H1 (cell line): Measurements from ENCODE around the gene KRT81. TPM values are rescaled to one million over a fixed set of nuclear protein-coding genes. Genes with fewer than 3 reads are reported as not detected.

Experiments used
- CTCF ChIA-PET: fragments of 300-600 bp; sonication (Branson Sonifier 250); formaldehyde crosslinking; loops from one replicate; lab custom pipeline; 2021; ENCODE audit not compliant: partially characterized antibody; lab: Charles Lee
- POLR2A ChIA-PET: fragments of 300-600 bp; sonication (Branson Sonifier 250); formaldehyde crosslinking; loops from one replicate; lab custom pipeline; 2021; ENCODE audit warnings: inconsistent platforms; ENCODE audit not compliant: partially characterized antibody; lab: Charles Lee
- DNase-seq, 2 experiments: peaks; one replicate each; pipeline versions ENCODE4 v3.0.0 to v3.0.0-alpha.2; 2010 to 2022; ENCODE audit warnings: low spot score in 2 of 2, low read depth in 1 of 2, mixed read lengths in 1 of 2
- FAIRE-seq: peaks from 2 replicates; lab custom pipeline; 2011; peaks lifted over from hg19 to GRCh38; lab: Jason Lieb, UNC
- H2AFZ ChIP-seq: 2 replicates; pipeline ENCODE4 v1.8.1; 2012; ENCODE audit warnings: low read length, inconsistent platforms
- H2AK5ac ChIP-seq: 2 replicates; pipeline ENCODE4 v1.6.1; 2013; ENCODE audit warnings: low read depth, low read length
- H2BK120ac ChIP-seq: replicated peaks from 2 replicates; pipeline ENCODE3; 2013; ENCODE audit warnings: low read depth, low read length, inconsistent platforms
- H2BK12ac ChIP-seq: 2 replicates; pipeline ENCODE4 v1.6.1; 2013; ENCODE audit warnings: low read depth, low read length
- H2BK15ac ChIP-seq: 2 replicates; pipeline ENCODE4 v1.6.1; 2013; ENCODE audit warnings: low read length
- H2BK20ac ChIP-seq: 2 replicates; pipeline ENCODE4 v1.6.1; 2013; ENCODE audit warnings: low read length
- H2BK5ac ChIP-seq: 2 replicates; pipeline ENCODE4 v1.6.1; 2013; ENCODE audit warnings: low read depth, low read length
- H3K14ac ChIP-seq: 2 replicates; pipeline ENCODE4 v1.6.1; 2013; ENCODE audit warnings: inconsistent platforms; ENCODE audit not compliant: insufficient read length
- H3K18ac ChIP-seq: 2 replicates; pipeline ENCODE4 v1.6.1; 2013; ENCODE audit warnings: low read length; ENCODE audit errors: extremely low read depth
- H3K23ac ChIP-seq: 2 replicates; pipeline ENCODE4 v1.6.1; 2013; ENCODE audit warnings: inconsistent platforms; ENCODE audit not compliant: insufficient read length
- H3K23me2 ChIP-seq: 2 replicates; pipeline ENCODE4 v1.6.1; 2013; ENCODE audit warnings: low read depth, low read length
- H3K27ac ChIP-seq: 2 replicates; pipeline ENCODE4 v1.6.1; 2011; ENCODE audit warnings: low read depth, low read length, inconsistent platforms
- H3K27me3 ChIP-seq, 4 experiments: replicated peaks in 1 of 4; 1 replicate in 1 of 4; 2 replicates in 3 of 4; pipeline versions ENCODE4 v1.6.1 to v1.8.1; 2011 to 2013; ENCODE audit warnings: low read length in 3 of 4, mild to moderate bottlenecking in 3 of 4, inconsistent platforms in 2 of 4, mixed read lengths in 2 of 4, moderate library complexity in 1 of 4; ENCODE audit not compliant: control insufficient read depth in 3 of 4, insufficient read depth in 3 of 4; ENCODE audit errors: extremely low read depth in 1 of 4
- H3K36me3 ChIP-seq, 4 experiments: 2 replicates each; pipeline versions ENCODE4 v1.6.1 to v1.8.1; 2011 to 2013; ENCODE audit warnings: mild to moderate bottlenecking in 4 of 4, low read length in 3 of 4, moderate library complexity in 2 of 4, control low read depth in 1 of 4, inconsistent platforms in 1 of 4; ENCODE audit not compliant: insufficient read depth in 4 of 4, control insufficient read depth in 2 of 4
- H3K4ac ChIP-seq: replicated peaks from 2 replicates; pipeline ENCODE3; 2013; ENCODE audit warnings: low read length, low read depth, mixed read lengths, inconsistent platforms; ENCODE audit not compliant: insufficient read length
- H3K4me1 ChIP-seq, 4 experiments: replicated peaks in 1 of 4; 1 replicate in 1 of 4; 2 replicates in 3 of 4; pipeline versions ENCODE4 v1.6.1 to v1.8.1; 2011 to 2013; ENCODE audit warnings: low read length in 3 of 4, inconsistent platforms in 2 of 4, mixed read lengths in 1 of 4; ENCODE audit not compliant: insufficient read depth in 4 of 4, control insufficient read depth in 3 of 4
- H3K4me2 ChIP-seq, 2 experiments: 2 replicates each; pipeline versions ENCODE4 v1.6.1 to v1.8.1; 2011 to 2013; ENCODE audit warnings: low read depth in 2 of 2, low read length in 2 of 2, control low read depth in 1 of 2, inconsistent platforms in 1 of 2, mild to moderate bottlenecking in 1 of 2; ENCODE audit not compliant: insufficient read depth in 1 of 2
- H3K4me3 ChIP-seq, 4 experiments: fragments of 200-600, 300-600 bp in 1 of 4; sonication (generic), shearing (Covaris generic), sonication (Bioruptor Twin) in 1 of 4; 2 replicates each; pipeline versions ENCODE4 v1.5.1 to v1.8.1; 2011 to 2016; ENCODE audit warnings: low read length in 4 of 4, low read depth in 3 of 4, control low read depth in 2 of 4, inconsistent platforms in 2 of 4, mild to moderate bottlenecking in 2 of 4, mixed read lengths in 1 of 4, moderate library complexity in 1 of 4; ENCODE audit not compliant: insufficient read depth in 2 of 4; ENCODE audit errors: extremely low read depth in 1 of 4
- H3K56ac ChIP-seq: replicated peaks from 2 replicates; pipeline ENCODE3; 2013; ENCODE audit warnings: low read depth, mild to moderate bottlenecking, mixed read lengths, low read length, inconsistent platforms; ENCODE audit not compliant: insufficient read length
- H3K79me1 ChIP-seq: 2 replicates; pipeline ENCODE4 v1.6.1; 2013; ENCODE audit warnings: low read depth, low read length, control low read depth
- H3K79me2 ChIP-seq, 2 experiments: 2 replicates each; pipeline versions ENCODE4 v1.6.1 to v1.8.1; 2012 to 2013; ENCODE audit warnings: low read length in 2 of 2, mild to moderate bottlenecking in 2 of 2, inconsistent platforms in 1 of 2; ENCODE audit not compliant: insufficient read depth in 2 of 2, control insufficient read depth in 1 of 2
- H3K9ac ChIP-seq, 4 experiments: replicated peaks in 1 of 4; 1 replicate in 1 of 4; 2 replicates in 3 of 4; pipeline versions ENCODE4 v1.6.1 to v1.8.1; 2011 to 2013; ENCODE audit warnings: low read depth in 3 of 4, low read length in 3 of 4, control low read depth in 2 of 4, mild to moderate bottlenecking in 2 of 4, moderate library complexity in 2 of 4, inconsistent platforms in 1 of 4; ENCODE audit errors: extremely low read depth in 1 of 4
- H3K9me3 ChIP-seq, 2 experiments: 2 replicates each; pipeline versions ENCODE4 v1.6.1 to v1.8.1; 2012 to 2013; ENCODE audit warnings: mild to moderate bottlenecking in 2 of 2, moderate library complexity in 2 of 2, control low read depth in 1 of 2, inconsistent platforms in 1 of 2, low read depth in 1 of 2, low read length in 1 of 2, mixed read lengths in 1 of 2; ENCODE audit not compliant: insufficient read depth in 2 of 2
- H4K20me1 ChIP-seq, 2 experiments: replicated peaks in 1 of 2; 2 replicates each; pipeline versions ENCODE3 to v1.8.1; 2011 to 2013; ENCODE audit warnings: inconsistent platforms in 2 of 2, low read length in 2 of 2, mild to moderate bottlenecking in 1 of 2; ENCODE audit not compliant: insufficient read depth in 2 of 2, control insufficient read depth in 1 of 2
- H4K5ac ChIP-seq: 2 replicates; pipeline ENCODE4 v1.6.1; 2013; ENCODE audit warnings: low read length, low read depth, mixed read lengths, inconsistent platforms; ENCODE audit not compliant: insufficient read length
- H4K8ac ChIP-seq: 2 replicates; pipeline ENCODE4 v1.8.0; 2013; ENCODE audit warnings: mild to moderate bottlenecking, moderate library complexity, low read length, inconsistent platforms; ENCODE audit not compliant: insufficient read depth; ENCODE audit errors: extremely low read depth
- H4K91ac ChIP-seq: replicated peaks from 2 replicates; pipeline ENCODE3; 2013; ENCODE audit warnings: low read length, mixed read lengths, inconsistent platforms; ENCODE audit not compliant: insufficient read length
- HDAC6 ChIP-seq: IDR thresholded peaks from one replicate; pipeline ENCODE4 v1.7.1; 2012; ENCODE audit warnings: low read depth, mild to moderate bottlenecking, inconsistent platforms, low read length, moderate library complexity
- SIN3A ChIP-seq, 2 experiments: IDR thresholded peaks in 1 of 2; conservative IDR thresholded peaks in 1 of 2; 2 replicates each; pipeline ENCODE4 v1.6.1; 2011 to 2012; ENCODE audit warnings: low read length in 2 of 2, improper control_type of control experiment in 1 of 2, low read depth in 1 of 2, mild to moderate bottlenecking in 1 of 2
- SIX5 ChIP-seq: IDR thresholded peaks from 2 replicates; pipeline ENCODE4 v1.6.1; 2011; ENCODE audit warnings: mild to moderate bottlenecking, low read depth, low read length
- WGBS, 2 experiments: shearing (Covaris generic) in 1 of 2; methylation state at CpG; one replicate each; pipeline versions ENCODE4 v1.1.6 to v1.1.7; 2013 to 2015; ENCODE audit warnings: low lambda C conversion rate in 2 of 2, mixed read lengths in 2 of 2, inconsistent platforms in 1 of 2, low coverage in 1 of 2, missing lambda C conversion rate in 1 of 2; ENCODE audit not compliant: insufficient replicate concordance in 2 of 2, insufficient coverage in 1 of 2, insufficient read length in 1 of 2; ENCODE audit errors: extremely low coverage in 1 of 2, missing lambda C conversion rate in 1 of 2; 5-methylcytosine and 5-hydroxymethylcytosine counted together
- polyA plus RNA-seq, 7 experiments: library from polyadenylated mRNA; depleted of rRNA in 3 of 7; stranded (reverse) in 5 of 7; unstranded in 2 of 7; fragments of >200 nt in 5 of 7; fragments of 200-250 nt in 2 of 7; gene quantifications; 1 replicate in 5 of 7; 2 replicates in 1 of 7; 4 replicates in 1 of 7; pipeline versions ENCODE4 v1.2.1 to v1.2.3, GENCODE V29; 2011 to 2013; ENCODE audit warnings: missing spikeins in 2 of 7, mixed read lengths in 2 of 7
- total RNA-seq: library from RNA; stranded (reverse); fragmentation: NEBNext Ultra II Directional; extraction: Animal tissue kit (Norgen Biotek cat#: 25700); gene quantifications from 2 replicates; pipeline ENCODE4 v1.2.1, GENCODE V29; 2021

The KRT81 gene
- total and polyA plus RNA-seq, 2 of the 8 experiments (the other 6 are each of a cell fraction or from before 2014, with no cell fraction given), result not detected

DNA sequence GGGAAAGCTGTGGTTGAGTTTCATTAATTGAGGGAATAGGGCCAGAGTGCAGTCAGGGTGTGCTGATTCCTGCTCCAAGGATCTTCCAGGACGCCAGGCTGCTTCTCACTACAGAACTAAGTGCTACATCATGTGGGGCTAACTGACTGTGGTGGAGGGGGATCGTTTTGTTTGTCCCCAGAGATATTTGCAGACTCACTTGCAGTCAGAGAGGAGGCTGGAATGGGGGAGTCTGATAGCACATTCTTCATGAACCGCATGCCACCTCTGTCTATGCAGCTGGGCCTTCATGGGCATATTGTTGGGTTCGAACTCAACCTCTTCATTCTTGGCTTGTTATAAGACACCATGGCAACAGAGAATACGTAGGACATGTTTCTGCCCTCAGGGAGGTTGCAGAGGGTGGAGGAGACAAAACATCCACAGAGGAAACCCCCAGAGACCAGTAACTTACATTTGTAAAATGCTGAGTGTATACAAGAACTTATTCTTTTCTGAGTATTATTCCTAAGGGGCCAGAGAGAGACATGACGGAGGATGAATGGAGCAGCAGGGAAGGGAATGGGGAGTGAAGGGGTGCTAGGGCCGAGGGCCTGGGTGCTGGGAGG lies 45.3 kb downstream of the KRT81 start:
- Histone ChIP-seq H2BK15ac (no peak overlapping the region), H4K8ac (no peak overlapping the region), H3K9me3 (no peaks in the 10 kb centered on the region), H2AK5ac (no peak overlapping the region), H3K27me3 (peaks cover 4 to 25% (median 20%) of the 10 kb centered on the region in 4 experiments), H2BK5ac (no peak overlapping the region; the same call in 1 of the 2 replicates), H3K14ac (no peak overlapping the region), H3K79me2 (no peaks in the 10 kb centered on the region), H3K4me3 (no peak overlapping the region), H3K23ac (no peak overlapping the region), H3K27ac (no peak overlapping the region), H2AFZ (no peak overlapping the region), H2BK20ac (no peak overlapping the region), H3K9ac (no peak overlapping the region), H4K20me1 (no peaks in the 10 kb centered on the region), H2BK12ac (no peak overlapping the region), H3K4me2 (no peak overlapping the region), H3K36me3 (no peaks in the 10 kb centered on the region), H4K91ac (no peak overlapping the region), H3K4me1 (peaks cover 0 to 12% (median 5%) of the 10 kb centered on the region in 4 experiments; a peak in 5 of 7 replicates), H3K56ac (no peak overlapping the region), H3K23me2 (peaks cover 3% of the 10 kb centered on the region; the same call in 1 of the 2 replicates), H3K4ac (no peak overlapping the region), H4K5ac (no peak overlapping the region), H3K18ac (no peak overlapping the region), H3K79me1 (no peaks in the 10 kb centered on the region), H2BK120ac (no peak overlapping the region)
- TF ChIP-seq SIX5 (no peak), SIN3A (conservative IDR thresholded peaks at IDR 0.05 in 1 of 2, IDR thresholded peaks at IDR 0.05 in 1 of 2; ENCODE audit: low read depth in 1 of 2, low read length in 2 of 2) (no peak), HDAC6 (no peak)
- POLR2A ChIA-PET, result interaction anchor here (1.0 to 3.0 kb wide), 4 partner anchors 8 to 14 kb away, joined by 3 to 12 read pairs (median 3); no protein-coding TSS in a partner anchor
- WGBS, 2 experiments, result 79% methylated on average over 7 of the region's 7 CpGs; no CpG with 5 or more reads in 1 of the 2 experiments
- FAIRE-seq, result no peak
- DNase-seq, result no peak
- CTCF ChIA-PET, result interaction anchor here (0.8 to 17.6 kb wide), 17 partner anchors 7 to 221 kb away, joined by 3 to 151 read pairs (median 6); no protein-coding TSS in a partner anchor
